ENCODE results near the gene PRKCH. TPM values are rescaled to one million over a fixed set of nuclear protein-coding genes. Genes with fewer than 3 reads are reported as not detected.

Gene PRKCH
- total RNA-seq, 2 experiments from 2014 or later, result 244 to 293 TPM

GRCh38 chr14:61430066-61430757, 108.8 kb downstream of the PRKCH start:
- Mint-ChIP-seq H3K27me3 (no peaks in the 10 kb centered on the region), H3K4me3 (no peak overlapping the region), H3K4me1 (peaks cover 86% of the 10 kb centered on the region), H3K27ac (no peak overlapping the region), H3K9me3 (peaks cover 13% of the 10 kb centered on the region), H3K36me3 (ENCODE audit: low read depth) (peaks cover 74% of the 10 kb centered on the region)
- ChIA-PET CTCF (interaction anchor here (0.6 to 1.0 kb wide), 3 partner anchors 16 to 31 kb away, joined by 3 read pairs; no protein-coding TSS in a partner anchor), POLR2A (no interaction called here)
- DNase-seq, result no peak

GRCh38 chr14:61433169-61433568, 111.8 kb downstream of the PRKCH start:
- ChIA-PET POLR2A (no interaction called here), CTCF (interaction anchor here (0.6 to 3.2 kb wide), 3 partner anchors 12 to 547 kb away, joined by 3 to 8 read pairs (median 6); no protein-coding TSS in a partner anchor)
- Mint-ChIP-seq H3K27me3 (no peaks in the 10 kb centered on the region), H3K4me1 (peaks cover 89% of the 10 kb centered on the region), H3K27ac (peak overlapping the region; percentile 54), H3K36me3 (ENCODE audit: low read depth) (peaks cover 74% of the 10 kb centered on the region), H3K4me3 (no peak overlapping the region), H3K9me3 (peaks cover 8% of the 10 kb centered on the region)
- no peak for DNase-seq

DNA sequence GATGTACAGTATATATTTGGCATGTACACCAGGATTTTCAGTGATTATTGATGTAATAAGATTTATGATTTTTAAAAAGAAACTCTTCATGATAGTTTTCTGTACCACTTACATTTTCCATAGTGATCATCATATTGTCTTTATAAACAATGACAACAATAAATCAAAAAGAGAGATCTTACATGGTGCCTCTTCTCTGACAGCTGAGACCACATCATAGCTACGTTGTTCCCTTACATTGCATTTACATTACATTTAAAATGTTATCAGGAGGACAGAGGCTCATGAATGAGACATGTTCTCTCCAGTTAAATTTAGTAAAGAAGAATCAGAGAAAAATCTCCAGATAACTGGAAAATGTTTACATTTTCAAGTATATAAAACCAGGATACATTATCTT, 112.4 kb downstream of the PRKCH start:
- Mint-ChIP-seq H3K4me1 (peaks cover 89% of the 10 kb centered on the region), H3K9me3 (peaks cover 8% of the 10 kb centered on the region), H3K36me3 (ENCODE audit: low read depth) (peaks cover 75% of the 10 kb centered on the region), H3K27me3 (no peaks in the 10 kb centered on the region), H3K4me3 (no peak overlapping the region), H3K27ac (peak overlapping the region; percentile 54)
- DNase-seq, result no peak
- POLR2A ChIA-PET, result interaction anchor here (0.6 kb wide), 1 partner anchor 10 kb away, joined by 3 read pairs; no protein-coding TSS in a partner anchor
- CTCF ChIA-PET, result interaction anchor here (2.6 to 3.2 kb wide), 2 partner anchors 12 to 18 kb away, joined by 6 to 8 read pairs; no protein-coding TSS in a partner anchor

- ChIA-PET POLR2A (no interaction called here), CTCF (interaction anchor here (2.6 to 3.2 kb wide), 2 partner anchors 13 to 17 kb away, joined by 6 to 8 read pairs; no protein-coding TSS in a partner anchor)
- Mint-ChIP-seq H3K4me3 (no peak overlapping the region), H3K27me3 (no peaks in the 10 kb centered on the region), H3K27ac (peak overlapping the region; percentile 54), H3K4me1 (peaks cover 89% of the 10 kb centered on the region), H3K9me3 (peaks cover 8% of the 10 kb centered on the region), H3K36me3 (ENCODE audit: low read depth) (peaks cover 74% of the 10 kb centered on the region)
- DNase-seq, result no peak
Observed at GRCh38 chr14:61434311-61434710, 112.9 kb downstream of the PRKCH start.

GRCh38 chr14:61435563-61436337, 114.4 kb downstream of the PRKCH start:
- peak overlapping the region; percentile 2 for H3K27ac Mint-ChIP-seq
- ChIA-PET POLR2A (no interaction called here), CTCF (interaction anchor here (0.9 to 1.3 kb wide), 3 partner anchors 9 to 19 kb away, joined by 3 to 5 read pairs (median 4); no protein-coding TSS in a partner anchor)
- no peak overlapping the region for H3K4me3 Mint-ChIP-seq
- peaks cover 4% of the 10 kb centered on the region for H3K9me3 Mint-ChIP-seq
- H3K27me3 Mint-ChIP-seq, result no peaks in the 10 kb centered on the region
- no peak for DNase-seq
- H3K4me1 Mint-ChIP-seq, result peaks cover 91% of the 10 kb centered on the region
- peaks cover 68% of the 10 kb centered on the region for H3K36me3 Mint-ChIP-seq (ENCODE audit: low read depth)

GRCh38 chr14:61437381-61437780, 116.0 kb downstream of the PRKCH start:
- Mint-ChIP-seq H3K4me1 (peaks cover 93% of the 10 kb centered on the region), H3K4me3 (peak overlapping the region; percentile 15), H3K9me3 (peaks cover 3% of the 10 kb centered on the region), H3K27ac (peak overlapping the region; percentile 87), H3K36me3 (ENCODE audit: low read depth) (peaks cover 64% of the 10 kb centered on the region), H3K27me3 (no peaks in the 10 kb centered on the region)
- DNase-seq, result no peak
- ChIA-PET POLR2A (no interaction called here), CTCF (interaction anchor here (0.8 to 1.1 kb wide), 2 partner anchors 9 to 80 kb away, joined by 3 read pairs; no protein-coding TSS in a partner anchor)

GRCh38 chr14:61438036-61438435, 116.7 kb downstream of the PRKCH start:
- Mint-ChIP-seq H3K36me3 (ENCODE audit: low read depth) (peaks cover 67% of the 10 kb centered on the region), H3K4me1 (peaks cover 94% of the 10 kb centered on the region), H3K27me3 (no peaks in the 10 kb centered on the region), H3K4me3 (peak overlapping the region; percentile 72), H3K9me3 (peaks cover 3% of the 10 kb centered on the region), H3K27ac (peak overlapping the region; percentile 87)
- no peak for DNase-seq
- POLR2A ChIA-PET, result no interaction called here
- CTCF ChIA-PET, result interaction anchor here (0.8 to 1.1 kb wide), 2 partner anchors 9 to 80 kb away, joined by 3 read pairs; no protein-coding TSS in a partner anchor

GRCh38 chr14:61438497-61438859, 117.1 kb downstream of the PRKCH start:
- no peaks in the 10 kb centered on the region for H3K27me3 Mint-ChIP-seq
- H3K36me3 Mint-ChIP-seq (ENCODE audit: low read depth), result peaks cover 67% of the 10 kb centered on the region
- ChIA-PET POLR2A (no interaction called here), CTCF (interaction anchor here (0.8 to 1.1 kb wide), 2 partner anchors 10 to 81 kb away, joined by 3 read pairs; no protein-coding TSS in a partner anchor)
- H3K9me3 Mint-ChIP-seq, result peaks cover 3% of the 10 kb centered on the region
- H3K4me3 Mint-ChIP-seq, result peak overlapping the region; percentile 72
- peaks cover 94% of the 10 kb centered on the region for H3K4me1 Mint-ChIP-seq
- DNase-seq, result no peak
- peak overlapping the region; percentile 87 for H3K27ac Mint-ChIP-seq

GRCh38 chr14:61438860-61439765, 117.7 kb downstream of the PRKCH start:
- peaks cover 94% of the 10 kb centered on the region for H3K4me1 Mint-ChIP-seq
- ChIA-PET POLR2A (no interaction called here), CTCF (interaction anchor here (0.6 kb wide), 1 partner anchor 1229 kb away, joined by 4 read pairs; no protein-coding TSS in a partner anchor)

GRCh38 chr14:61439779-61440418, 118.5 kb downstream of the PRKCH start:
- POLR2A ChIA-PET, result no interaction called here
- peaks cover 3% of the 10 kb centered on the region for H3K9me3 Mint-ChIP-seq
- H3K4me1 Mint-ChIP-seq, result peaks cover 93% of the 10 kb centered on the region
- H3K4me3 Mint-ChIP-seq, result peak overlapping the region; percentile 72
- CTCF ChIA-PET, result interaction anchor here (0.6 kb wide), 1 partner anchor 1230 kb away, joined by 4 read pairs; no protein-coding TSS in a partner anchor
- H3K36me3 Mint-ChIP-seq (ENCODE audit: low read depth), result peaks cover 62% of the 10 kb centered on the region
- H3K27me3 Mint-ChIP-seq, result no peaks in the 10 kb centered on the region
- peak overlapping the region; percentile 87 for H3K27ac Mint-ChIP-seq
- DNase-seq, result no peak

More at GRCh38 chr14:61438860-61439765, 117.7 kb downstream of the PRKCH start:
- H3K36me3 Mint-ChIP-seq (ENCODE audit: low read depth), result peaks cover 65% of the 10 kb centered on the region
- H3K4me3 Mint-ChIP-seq, result peak overlapping the region; percentile 72
- H3K9me3 Mint-ChIP-seq, result peaks cover 3% of the 10 kb centered on the region
- peak; percentile 60 for DNase-seq
- no peaks in the 10 kb centered on the region for H3K27me3 Mint-ChIP-seq
- peak overlapping the region; percentile 87 for H3K27ac Mint-ChIP-seq

- peak overlapping the region; percentile 65 for H3K4me3 Mint-ChIP-seq
- H3K4me1 Mint-ChIP-seq, result peaks cover 95% of the 10 kb centered on the region
- H3K9me3 Mint-ChIP-seq, result no peaks in the 10 kb centered on the region
- DNase-seq, result no peak
- peak overlapping the region; percentile 89 for H3K27ac Mint-ChIP-seq
- peaks cover 66% of the 10 kb centered on the region for H3K36me3 Mint-ChIP-seq (ENCODE audit: low read depth)
- ChIA-PET CTCF (interaction anchor here (0.5 kb wide), 1 partner anchor 59 kb away, joined by 6 read pairs; no protein-coding TSS in a partner anchor), POLR2A (interaction anchor here (0.6 kb wide), 1 partner anchor 10 kb away, joined by 3 read pairs; no protein-coding TSS in a partner anchor)
- H3K27me3 Mint-ChIP-seq, result no peaks in the 10 kb centered on the region
Observed at GRCh38 chr14:61443481-61443880, 122.1 kb downstream of the PRKCH start.
